HG03095 (cell line): ENCODE data around the gene MAN1C1.

Source experiments
- ATAC-seq: cut with Tn5 transposase; IDR thresholded peaks from one replicate; pipeline ENCODE4 v1.9.1; 2021; ENCODE audit warnings: moderate library complexity; ENCODE audit not compliant: unreplicated experiment

MAN1C1 gene

GRCh38 chr1:25811384-25812082, 194.9 kb downstream of the MAN1C1 start:
- no peak for ATAC-seq

DNA sequence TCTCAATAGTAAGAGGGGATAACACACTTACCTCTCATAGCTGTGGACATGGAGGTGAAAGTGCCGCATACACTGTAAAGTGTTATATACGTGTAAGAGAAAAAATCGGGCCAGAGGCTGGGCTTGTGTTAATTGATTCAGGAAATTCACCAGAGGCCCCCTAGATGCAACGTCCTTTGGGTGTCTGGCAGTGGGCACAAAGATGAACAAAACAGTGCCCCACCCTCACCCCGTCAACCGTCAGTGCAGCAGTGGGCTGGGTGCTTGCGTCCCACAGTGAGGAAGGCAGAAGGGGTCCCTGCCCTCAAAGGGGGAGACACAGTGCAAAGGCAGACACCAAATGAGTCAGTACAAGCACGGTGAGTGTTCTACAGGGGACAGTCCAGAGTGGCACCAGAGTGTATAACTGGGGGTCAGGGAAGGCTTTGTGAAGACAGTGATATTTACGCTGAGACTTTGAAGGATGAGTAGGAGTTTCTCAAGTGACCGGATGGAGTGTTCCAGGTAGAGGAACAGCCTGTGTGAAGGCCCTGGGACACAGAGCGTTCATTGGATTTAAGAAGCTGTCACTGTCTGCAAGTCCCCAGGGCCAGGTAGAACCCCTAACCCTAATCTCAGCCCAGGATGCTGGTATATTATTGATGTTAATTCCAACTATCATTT, 196.6 kb downstream of the MAN1C1 start:
- no peak for ATAC-seq

- no peak for ATAC-seq
Measured at GRCh38 chr1:25813734-25814471, 197.3 kb downstream of the MAN1C1 start.

DNA sequence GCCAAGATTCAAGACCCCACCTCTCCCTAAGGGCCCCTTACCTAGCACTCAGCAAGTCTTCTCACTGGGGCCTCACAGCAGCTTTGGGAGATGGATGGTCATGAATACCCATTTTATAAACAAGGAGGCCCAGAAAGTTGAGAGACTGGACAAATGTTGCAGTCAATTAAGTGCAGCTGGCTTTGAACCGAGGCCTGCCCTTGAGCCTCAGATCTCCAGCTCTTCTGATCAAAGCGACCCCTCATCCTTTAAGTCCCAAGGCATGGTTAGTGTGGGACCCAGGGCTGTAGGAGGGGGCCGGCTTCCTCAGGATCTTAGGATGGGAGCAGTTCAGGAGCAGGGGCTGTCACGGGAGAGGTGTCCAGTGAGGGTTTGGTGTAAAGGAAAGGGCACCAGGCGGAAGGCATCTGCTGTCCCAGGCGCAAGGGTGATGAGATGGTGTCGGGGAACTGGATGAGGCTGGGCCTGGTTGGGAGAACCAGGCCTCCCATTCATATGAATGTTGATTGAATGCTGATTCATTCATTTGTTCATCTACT, 198.0 kb downstream of the MAN1C1 start:
- no peak for ATAC-seq

GRCh38 chr1:25815208-25816111, 198.9 kb downstream of the MAN1C1 start:
- ATAC-seq = no peak

DNA sequence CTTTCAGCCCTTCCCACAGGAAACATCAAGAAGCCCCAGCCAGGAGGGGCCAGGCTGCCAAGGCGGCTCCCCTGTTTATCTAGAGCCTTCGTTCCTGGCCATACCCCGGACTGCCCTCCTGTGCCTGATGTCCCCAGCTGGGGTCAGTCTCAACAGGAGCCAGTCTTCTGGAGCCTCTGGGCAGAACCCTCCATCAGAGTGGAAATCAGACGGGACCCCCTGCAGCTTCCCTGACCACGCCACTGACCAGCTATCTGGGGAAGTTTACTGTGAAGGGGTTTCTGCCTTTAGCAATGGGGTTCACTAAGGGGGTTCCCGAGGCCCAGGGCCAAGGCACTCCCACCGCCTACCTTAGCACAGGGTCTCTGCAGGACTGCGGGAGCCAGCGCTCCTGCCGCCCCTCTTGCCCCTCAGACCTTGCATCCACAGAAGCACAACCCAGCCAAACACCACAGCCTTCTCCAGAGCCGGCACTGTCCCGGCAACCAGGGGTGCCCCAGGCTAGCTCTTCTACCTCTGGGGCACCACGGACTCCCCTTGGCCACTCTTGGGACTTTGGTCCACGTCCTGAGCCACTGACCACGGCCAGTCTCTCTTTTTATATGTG, 199.6 kb downstream of the MAN1C1 start:
- no peak for ATAC-seq

- no peak for ATAC-seq
Measured at GRCh38 chr1:25817840-25818501, 201.4 kb downstream of the MAN1C1 start.

GRCh38 chr1:25818569-25818968, 202.0 kb downstream of the MAN1C1 start:
- ATAC-seq = no peak

- peak; percentile 65 for ATAC-seq
Measured at GRCh38 chr1:25819491-25820246, 203.1 kb downstream of the MAN1C1 start, which contains the start of gene MTFR1L. TSS of gene MTFR1L (plus strand) at chr1:25819954. CDS start at chr1:25823105, 3,151 bp downstream.

- peak; percentile 50 for ATAC-seq
Measured at GRCh38 chr1:25820247-25821111, 203.9 kb downstream of the MAN1C1 start.

DNA sequence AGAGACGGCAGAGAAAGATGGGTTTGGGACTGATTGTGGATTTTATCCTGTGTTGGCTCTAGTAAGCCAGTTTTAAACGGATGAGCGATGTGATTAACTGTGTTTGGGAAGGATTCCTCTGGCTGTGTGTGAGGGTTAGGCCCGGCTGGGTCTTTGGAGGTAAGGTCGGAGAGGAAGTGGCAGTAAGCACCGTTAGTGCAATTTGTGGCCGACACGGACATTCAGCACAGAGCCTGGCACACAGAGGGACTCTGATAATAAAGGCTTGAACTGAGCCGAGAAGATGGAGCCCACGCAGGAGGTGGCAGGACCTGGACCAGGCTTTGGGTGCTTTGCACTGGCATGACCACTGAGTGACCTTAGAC, 204.5 kb downstream of the MAN1C1 start:
- no peak for ATAC-seq

DNA sequence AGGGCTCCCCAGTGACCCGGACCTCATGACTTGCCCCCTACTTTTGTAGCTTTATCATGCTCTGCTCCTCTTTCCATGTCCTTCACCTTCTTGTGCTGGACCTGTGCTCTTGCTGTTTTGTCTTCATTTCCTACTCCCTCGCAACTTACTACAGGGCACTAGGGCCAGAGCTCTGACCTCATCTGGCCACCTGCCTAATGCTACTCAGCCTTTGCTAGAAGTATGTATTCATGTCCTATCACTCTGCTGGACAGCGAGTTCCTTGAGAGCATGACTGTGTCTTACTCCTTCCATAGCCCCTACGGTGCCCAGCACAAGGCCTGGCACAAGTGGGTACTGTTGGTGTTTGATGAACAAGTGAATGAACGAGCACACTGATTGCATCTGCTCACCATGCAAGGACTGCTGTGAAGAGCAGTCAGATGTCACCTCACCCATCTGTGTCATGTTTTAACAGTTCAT, 205.1 kb downstream of the MAN1C1 start:
- no peak for ATAC-seq

DNA sequence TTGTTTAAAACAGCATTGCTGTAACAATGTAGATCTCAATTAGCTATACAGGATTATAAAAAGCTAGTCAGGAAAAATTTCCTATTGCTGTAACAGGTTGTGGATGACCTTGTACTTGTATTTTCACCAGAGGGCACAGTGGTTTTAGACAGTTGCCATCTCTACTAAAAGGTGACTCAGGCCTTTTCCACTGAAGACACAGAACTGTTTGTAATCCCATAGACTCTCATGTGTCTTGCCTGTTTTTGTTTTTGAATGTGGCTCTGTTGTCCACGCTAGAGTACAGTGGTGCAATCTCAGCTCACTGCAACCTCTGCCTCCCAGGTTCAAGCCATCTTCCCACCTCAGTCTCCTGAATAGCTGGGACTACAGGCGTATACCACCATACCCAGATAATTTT, 209.0 kb downstream of the MAN1C1 start:
- ATAC-seq = no peak

DNA sequence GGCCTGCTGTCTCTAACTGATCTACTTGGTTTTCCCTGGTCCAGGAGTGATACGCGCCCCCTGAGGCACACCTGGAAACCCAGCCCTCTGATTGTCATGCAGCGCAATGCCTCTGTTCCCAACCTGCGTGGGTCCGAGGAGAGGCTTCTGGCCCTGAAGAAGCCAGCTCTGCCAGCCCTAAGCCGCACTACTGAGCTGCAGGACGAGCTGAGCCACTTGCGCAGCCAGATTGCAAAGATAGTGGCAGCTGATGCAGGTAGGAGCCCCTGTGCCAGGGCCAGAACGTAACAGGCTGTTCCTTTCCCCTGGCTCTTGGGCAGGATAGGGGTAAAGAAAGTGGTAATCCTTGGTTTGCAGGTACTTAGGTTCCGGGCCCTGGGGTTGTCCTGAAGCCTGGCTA, 210.0 kb downstream of the MAN1C1 start:
- ATAC-seq = no peak

GRCh38 chr1:25828491-25828890, 211.9 kb downstream of the MAN1C1 start:
- ATAC-seq = no peak

DNA sequence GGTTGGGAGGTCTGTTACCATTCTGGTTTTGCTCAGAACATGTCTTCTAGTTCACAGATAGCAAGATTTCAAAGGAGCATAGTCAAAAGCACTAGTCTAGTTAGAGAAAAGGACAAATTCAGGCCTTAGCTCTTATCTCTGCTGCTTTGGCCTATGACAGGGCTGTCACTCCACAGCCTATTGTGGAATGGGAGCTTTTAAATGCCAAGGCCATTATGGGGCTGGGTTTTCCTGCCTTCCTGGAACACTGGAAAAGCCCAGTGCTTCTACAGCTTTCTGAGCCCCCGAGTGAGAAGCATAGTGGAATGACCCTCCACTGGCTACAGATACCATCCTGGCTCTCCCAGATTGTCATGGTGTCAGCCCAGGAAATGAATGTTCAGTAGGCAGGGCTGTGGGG, 212.5 kb downstream of the MAN1C1 start:
- ATAC-seq = no peak

DNA sequence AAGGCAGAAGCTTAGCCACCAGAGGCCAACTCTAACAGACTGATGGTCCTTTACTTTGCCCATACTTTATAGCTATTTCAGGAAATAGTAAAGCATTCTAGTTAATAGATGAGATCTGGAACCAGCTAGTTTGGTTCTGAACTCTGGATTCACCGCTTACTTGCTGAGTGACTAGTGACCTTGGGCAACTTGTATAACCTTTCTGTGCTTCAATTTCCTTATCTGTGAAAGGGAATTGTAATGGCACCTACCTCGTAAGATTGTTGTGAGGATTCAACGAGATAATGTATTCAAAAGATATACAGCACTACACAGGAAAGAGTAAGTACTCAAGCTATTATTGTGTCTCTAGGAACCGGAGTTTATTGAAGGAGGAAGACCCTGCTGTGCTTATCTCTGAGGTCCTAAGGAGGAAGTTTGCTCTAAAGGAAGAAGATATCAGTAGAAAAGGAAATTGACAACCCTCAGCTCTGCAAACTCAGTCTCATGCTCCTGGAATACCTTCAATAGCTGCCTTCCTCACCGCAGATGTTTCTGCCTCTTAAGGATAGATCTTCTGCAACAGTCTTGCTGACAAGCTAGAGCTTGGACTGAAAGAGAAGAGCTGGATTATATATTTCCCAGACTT, 215.1 kb downstream of the MAN1C1 start:
- no peak for ATAC-seq
